Measurements from ENCODE around the gene ANKDD1B.
"Not testable (repeated sequence)": the region's sequence is repeated elsewhere in the genome, so short reads cannot be mapped to it uniquely, and the experiment has no call there.

ANKDD1B gene

GRCh38 chr5:75686480-75686879, 75.2 kb downstream of the ANKDD1B start:
- H3K27ac ChIP-seq = no peak overlapping the region
- TF ChIP-seq ZFX (IDR thresholded peaks at IDR 0.05) (no peak), CTCF (conservative IDR thresholded peaks at IDR 0.05) (no peak)

DNA sequence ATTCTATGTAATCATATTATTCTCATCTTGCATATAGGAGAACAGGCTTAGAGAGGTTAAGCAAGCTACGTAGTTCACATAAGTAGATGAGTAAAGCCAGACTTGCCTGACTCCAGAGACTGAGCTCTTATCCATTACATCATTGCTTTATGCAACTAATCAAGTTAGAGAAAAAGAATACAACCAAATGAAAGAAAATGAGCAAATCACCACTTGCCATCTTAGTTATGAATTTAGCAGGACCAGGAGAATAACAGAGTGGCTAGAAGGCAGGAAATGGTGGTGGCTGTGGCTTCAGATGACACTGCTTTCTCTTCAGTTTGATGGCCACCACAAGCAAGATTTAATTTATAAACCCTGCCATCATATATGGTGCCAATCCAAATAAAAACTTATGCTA, 79.4 kb downstream of the ANKDD1B start:
- no peak for TF ChIP-seq CTCF (conservative IDR thresholded peaks at IDR 0.05)
- H3K27ac ChIP-seq = no peak overlapping the region

GRCh38 chr5:75694781-75695180, 83.5 kb downstream of the ANKDD1B start:
- TF ChIP-seq ZFX (IDR thresholded peaks at IDR 0.05) (no peak), CTCF (conservative IDR thresholded peaks at IDR 0.05) (no peak)
- H3K27ac ChIP-seq = no peak overlapping the region

GRCh38 chr5:75695472-75696351, 84.5 kb downstream of the ANKDD1B start:
- H3K27ac ChIP-seq = not testable (repeated sequence)

GRCh38 chr5:75701856-75702255, 90.6 kb downstream of the ANKDD1B start:
- TF ChIP-seq CTCF (conservative IDR thresholded peaks at IDR 0.05) = no peak
- no peak for TF ChIP-seq ZFX (IDR thresholded peaks at IDR 0.05)
- no peak overlapping the region for H3K27ac ChIP-seq

DNA sequence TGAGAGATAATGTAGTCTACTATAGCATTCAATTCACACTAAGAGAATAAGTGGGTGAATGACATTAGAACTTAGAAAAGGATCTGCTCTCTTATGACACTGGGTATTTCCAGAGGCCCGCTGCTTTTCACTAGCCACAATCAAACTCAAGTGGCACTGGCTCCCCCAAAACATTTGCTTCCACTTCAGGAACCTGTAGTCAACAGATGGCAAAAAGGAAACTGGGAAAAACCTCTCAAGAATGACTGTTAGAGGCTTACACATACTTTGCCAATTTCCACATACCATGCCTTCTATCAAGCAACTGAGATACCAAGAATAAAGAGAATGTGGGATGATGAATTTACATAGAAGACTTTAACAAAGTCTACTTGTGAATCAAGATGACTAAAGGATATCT, 94.8 kb downstream of the ANKDD1B start:
- no peak for TF ChIP-seq CTCF (conservative IDR thresholded peaks at IDR 0.05)
- no peak for TF ChIP-seq ZFX (IDR thresholded peaks at IDR 0.05)
- no peak overlapping the region for H3K27ac ChIP-seq

GRCh38 chr5:75706775-75707174, 95.5 kb downstream of the ANKDD1B start:
- H3K27ac ChIP-seq = no peak overlapping the region
- TF ChIP-seq ZFX (IDR thresholded peaks at IDR 0.05) (no peak), CTCF (conservative IDR thresholded peaks at IDR 0.05) (no peak)

Measured in C4-2B (cell line).